H1 (cell line): ENCODE data around the gene FAM228B. TPM values are rescaled to one million over a fixed set of nuclear protein-coding genes. Genes with fewer than 3 reads are reported as not detected.

Experiments used
- CTCF ChIA-PET: fragments of 300-600 bp; sonication (Branson Sonifier 250); formaldehyde crosslinking; loops from one replicate; lab custom pipeline; 2021; ENCODE audit not compliant: partially characterized antibody; lab: Charles Lee
- POLR2A ChIA-PET: fragments of 300-600 bp; sonication (Branson Sonifier 250); formaldehyde crosslinking; loops from one replicate; lab custom pipeline; 2021; ENCODE audit warnings: inconsistent platforms; ENCODE audit not compliant: partially characterized antibody; lab: Charles Lee
- DNase-seq, 2 experiments: peaks; one replicate each; pipeline versions ENCODE4 v3.0.0 to v3.0.0-alpha.2; 2010 to 2022; ENCODE audit warnings: low spot score in 2 of 2, low read depth in 1 of 2, mixed read lengths in 1 of 2
- FAIRE-seq: peaks from 2 replicates; lab custom pipeline; 2011; peaks lifted over from hg19 to GRCh38; lab: Jason Lieb, UNC
- H2AFZ ChIP-seq: 2 replicates; pipeline ENCODE4 v1.8.1; 2012; ENCODE audit warnings: low read length, inconsistent platforms
- H2AK5ac ChIP-seq: 2 replicates; pipeline ENCODE4 v1.6.1; 2013; ENCODE audit warnings: low read depth, low read length
- H2BK120ac ChIP-seq: replicated peaks from 2 replicates; pipeline ENCODE3; 2013; ENCODE audit warnings: low read depth, low read length, inconsistent platforms
- H2BK12ac ChIP-seq: 2 replicates; pipeline ENCODE4 v1.6.1; 2013; ENCODE audit warnings: low read depth, low read length
- H2BK15ac ChIP-seq: 2 replicates; pipeline ENCODE4 v1.6.1; 2013; ENCODE audit warnings: low read length
- H2BK20ac ChIP-seq: 2 replicates; pipeline ENCODE4 v1.6.1; 2013; ENCODE audit warnings: low read length
- H2BK5ac ChIP-seq: 2 replicates; pipeline ENCODE4 v1.6.1; 2013; ENCODE audit warnings: low read depth, low read length
- H3K14ac ChIP-seq: 2 replicates; pipeline ENCODE4 v1.6.1; 2013; ENCODE audit warnings: inconsistent platforms; ENCODE audit not compliant: insufficient read length
- H3K18ac ChIP-seq: 2 replicates; pipeline ENCODE4 v1.6.1; 2013; ENCODE audit warnings: low read length; ENCODE audit errors: extremely low read depth
- H3K23ac ChIP-seq: 2 replicates; pipeline ENCODE4 v1.6.1; 2013; ENCODE audit warnings: inconsistent platforms; ENCODE audit not compliant: insufficient read length
- H3K23me2 ChIP-seq: 2 replicates; pipeline ENCODE4 v1.6.1; 2013; ENCODE audit warnings: low read depth, low read length
- H3K27ac ChIP-seq: 2 replicates; pipeline ENCODE4 v1.6.1; 2011; ENCODE audit warnings: low read depth, low read length, inconsistent platforms
- H3K27me3 ChIP-seq, 4 experiments: replicated peaks in 1 of 4; 1 replicate in 1 of 4; 2 replicates in 3 of 4; pipeline versions ENCODE4 v1.6.1 to v1.8.1; 2011 to 2013; ENCODE audit warnings: low read length in 3 of 4, mild to moderate bottlenecking in 3 of 4, inconsistent platforms in 2 of 4, mixed read lengths in 2 of 4, moderate library complexity in 1 of 4; ENCODE audit not compliant: control insufficient read depth in 3 of 4, insufficient read depth in 3 of 4; ENCODE audit errors: extremely low read depth in 1 of 4
- H3K36me3 ChIP-seq, 4 experiments: 2 replicates each; pipeline versions ENCODE4 v1.6.1 to v1.8.1; 2011 to 2013; ENCODE audit warnings: mild to moderate bottlenecking in 4 of 4, low read length in 3 of 4, moderate library complexity in 2 of 4, control low read depth in 1 of 4, inconsistent platforms in 1 of 4; ENCODE audit not compliant: insufficient read depth in 4 of 4, control insufficient read depth in 2 of 4
- H3K4ac ChIP-seq: replicated peaks from 2 replicates; pipeline ENCODE3; 2013; ENCODE audit warnings: low read length, low read depth, mixed read lengths, inconsistent platforms; ENCODE audit not compliant: insufficient read length
- H3K4me1 ChIP-seq, 4 experiments: replicated peaks in 1 of 4; 1 replicate in 1 of 4; 2 replicates in 3 of 4; pipeline versions ENCODE4 v1.6.1 to v1.8.1; 2011 to 2013; ENCODE audit warnings: low read length in 3 of 4, inconsistent platforms in 2 of 4, mixed read lengths in 1 of 4; ENCODE audit not compliant: insufficient read depth in 4 of 4, control insufficient read depth in 3 of 4
- H3K4me2 ChIP-seq, 2 experiments: 2 replicates each; pipeline versions ENCODE4 v1.6.1 to v1.8.1; 2011 to 2013; ENCODE audit warnings: low read depth in 2 of 2, low read length in 2 of 2, control low read depth in 1 of 2, inconsistent platforms in 1 of 2, mild to moderate bottlenecking in 1 of 2; ENCODE audit not compliant: insufficient read depth in 1 of 2
- H3K4me3 ChIP-seq, 4 experiments: fragments of 200-600, 300-600 bp in 1 of 4; sonication (generic), shearing (Covaris generic), sonication (Bioruptor Twin) in 1 of 4; 2 replicates each; pipeline versions ENCODE4 v1.5.1 to v1.8.1; 2011 to 2016; ENCODE audit warnings: low read length in 4 of 4, low read depth in 3 of 4, control low read depth in 2 of 4, inconsistent platforms in 2 of 4, mild to moderate bottlenecking in 2 of 4, mixed read lengths in 1 of 4, moderate library complexity in 1 of 4; ENCODE audit not compliant: insufficient read depth in 2 of 4; ENCODE audit errors: extremely low read depth in 1 of 4
- H3K56ac ChIP-seq: replicated peaks from 2 replicates; pipeline ENCODE3; 2013; ENCODE audit warnings: low read depth, mild to moderate bottlenecking, mixed read lengths, low read length, inconsistent platforms; ENCODE audit not compliant: insufficient read length
- H3K79me1 ChIP-seq: 2 replicates; pipeline ENCODE4 v1.6.1; 2013; ENCODE audit warnings: low read depth, low read length, control low read depth
- H3K79me2 ChIP-seq, 2 experiments: 2 replicates each; pipeline versions ENCODE4 v1.6.1 to v1.8.1; 2012 to 2013; ENCODE audit warnings: low read length in 2 of 2, mild to moderate bottlenecking in 2 of 2, inconsistent platforms in 1 of 2; ENCODE audit not compliant: insufficient read depth in 2 of 2, control insufficient read depth in 1 of 2
- H3K9ac ChIP-seq, 4 experiments: replicated peaks in 1 of 4; 1 replicate in 1 of 4; 2 replicates in 3 of 4; pipeline versions ENCODE4 v1.6.1 to v1.8.1; 2011 to 2013; ENCODE audit warnings: low read depth in 3 of 4, low read length in 3 of 4, control low read depth in 2 of 4, mild to moderate bottlenecking in 2 of 4, moderate library complexity in 2 of 4, inconsistent platforms in 1 of 4; ENCODE audit errors: extremely low read depth in 1 of 4
- H3K9me3 ChIP-seq, 2 experiments: 2 replicates each; pipeline versions ENCODE4 v1.6.1 to v1.8.1; 2012 to 2013; ENCODE audit warnings: mild to moderate bottlenecking in 2 of 2, moderate library complexity in 2 of 2, control low read depth in 1 of 2, inconsistent platforms in 1 of 2, low read depth in 1 of 2, low read length in 1 of 2, mixed read lengths in 1 of 2; ENCODE audit not compliant: insufficient read depth in 2 of 2
- H4K20me1 ChIP-seq, 2 experiments: replicated peaks in 1 of 2; 2 replicates each; pipeline versions ENCODE3 to v1.8.1; 2011 to 2013; ENCODE audit warnings: inconsistent platforms in 2 of 2, low read length in 2 of 2, mild to moderate bottlenecking in 1 of 2; ENCODE audit not compliant: insufficient read depth in 2 of 2, control insufficient read depth in 1 of 2
- H4K5ac ChIP-seq: 2 replicates; pipeline ENCODE4 v1.6.1; 2013; ENCODE audit warnings: low read length, low read depth, mixed read lengths, inconsistent platforms; ENCODE audit not compliant: insufficient read length
- H4K8ac ChIP-seq: 2 replicates; pipeline ENCODE4 v1.8.0; 2013; ENCODE audit warnings: mild to moderate bottlenecking, moderate library complexity, low read length, inconsistent platforms; ENCODE audit not compliant: insufficient read depth; ENCODE audit errors: extremely low read depth
- H4K91ac ChIP-seq: replicated peaks from 2 replicates; pipeline ENCODE3; 2013; ENCODE audit warnings: low read length, mixed read lengths, inconsistent platforms; ENCODE audit not compliant: insufficient read length
- BRCA1 ChIP-seq: IDR thresholded peaks from 2 replicates; pipeline ENCODE4 v1.6.1; 2012; ENCODE audit warnings: low read depth, low read length, improper control_type of control experiment
- CBX5 ChIP-seq: fragments of 300-800, 300-1000 bp; sonication (generic); IDR thresholded peaks from 2 replicates; pipeline ENCODE4 v1.7.1; 2016; ENCODE audit warnings: antibody characterized with exemption, low read length, low read depth
- FOSL1 ChIP-seq: IDR thresholded peaks from 2 replicates; pipeline ENCODE4 v1.6.1; 2011; ENCODE audit warnings: mild to moderate bottlenecking, low read depth, low read length, moderate library complexity; ENCODE audit not compliant: insufficient read depth
- SIX5 ChIP-seq: IDR thresholded peaks from 2 replicates; pipeline ENCODE4 v1.6.1; 2011; ENCODE audit warnings: mild to moderate bottlenecking, low read depth, low read length
- TAF1 ChIP-seq: IDR thresholded peaks from 2 replicates; pipeline ENCODE4 v1.6.1; 2011; ENCODE audit warnings: mild to moderate bottlenecking, low read depth, low read length
- WGBS, 2 experiments: shearing (Covaris generic) in 1 of 2; methylation state at CpG; one replicate each; pipeline versions ENCODE4 v1.1.6 to v1.1.7; 2013 to 2015; ENCODE audit warnings: low lambda C conversion rate in 2 of 2, mixed read lengths in 2 of 2, inconsistent platforms in 1 of 2, low coverage in 1 of 2, missing lambda C conversion rate in 1 of 2; ENCODE audit not compliant: insufficient replicate concordance in 2 of 2, insufficient coverage in 1 of 2, insufficient read length in 1 of 2; ENCODE audit errors: extremely low coverage in 1 of 2, missing lambda C conversion rate in 1 of 2; 5-methylcytosine and 5-hydroxymethylcytosine counted together
- polyA plus RNA-seq, 7 experiments: library from polyadenylated mRNA; depleted of rRNA in 3 of 7; stranded (reverse) in 5 of 7; unstranded in 2 of 7; fragments of >200 nt in 5 of 7; fragments of 200-250 nt in 2 of 7; gene quantifications; 1 replicate in 5 of 7; 2 replicates in 1 of 7; 4 replicates in 1 of 7; pipeline versions ENCODE4 v1.2.1 to v1.2.3, GENCODE V29; 2011 to 2013; ENCODE audit warnings: missing spikeins in 2 of 7, mixed read lengths in 2 of 7
- total RNA-seq: library from RNA; stranded (reverse); fragmentation: NEBNext Ultra II Directional; extraction: Animal tissue kit (Norgen Biotek cat#: 25700); gene quantifications from 2 replicates; pipeline ENCODE4 v1.2.1, GENCODE V29; 2021
- TF ChIP-seq, protein P1 (sequence below), 3 experiments: IDR thresholded peaks; 1 replicate in 2 of 3; 2 replicates in 1 of 3; pipeline versions ENCODE4 v1.5.1 to v1.6.1; 2011; ENCODE audit warnings: low read length in 3 of 3, mild to moderate bottlenecking in 3 of 3, inconsistent platforms in 2 of 3, low read depth in 1 of 3, moderate library complexity in 1 of 3; ENCODE audit not compliant: insufficient read depth in 1 of 3; ENCODE audit errors: control extremely low read depth in 1 of 3
- TF ChIP-seq, protein P2 (sequence below): IDR thresholded peaks from 2 replicates; pipeline ENCODE4 v1.6.1; 2012; ENCODE audit warnings: inconsistent platforms

Gene FAM228B
- total and polyA plus RNA-seq, 2 of the 8 experiments (the other 6 are each of a cell fraction or from before 2014, with no cell fraction given) = 1.4 to 3.2 TPM

DNA sequence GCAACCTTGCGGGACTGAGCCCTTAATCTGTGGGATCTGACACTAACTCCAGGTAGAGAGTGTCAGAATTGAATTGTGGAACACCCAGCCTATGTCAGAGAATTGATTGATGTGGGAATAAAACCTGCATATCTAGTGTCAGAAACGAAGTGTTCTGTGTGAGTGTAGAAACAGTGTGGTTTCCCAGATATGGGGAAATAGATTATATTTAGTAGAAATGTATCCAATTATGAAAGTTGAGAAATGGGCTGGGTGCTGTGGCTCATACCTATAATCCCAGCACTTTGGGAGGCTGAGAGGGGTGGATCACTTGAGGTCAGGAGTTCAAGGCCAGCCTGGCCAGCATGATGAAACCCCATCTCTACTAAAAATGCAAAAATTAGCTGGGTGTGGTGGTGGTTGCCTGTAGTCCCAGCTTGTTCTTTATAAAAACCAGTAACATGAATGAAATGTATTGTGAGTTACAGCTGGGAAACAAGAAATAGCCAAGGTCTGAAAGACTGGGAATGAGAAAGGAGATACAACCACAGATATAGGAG is 34.4 kb upstream of the FAM228B start:
- ChIA-PET POLR2A (interaction anchor here (0.6 kb wide), 1 partner anchor 209 kb away, joined by 3 read pairs; no protein-coding TSS in a partner anchor), CTCF (interaction anchor here (3.3 kb wide), 1 partner anchor 25 kb away, joined by 8 read pairs; no protein-coding TSS in a partner anchor)
- Histone ChIP-seq H4K91ac (no peak overlapping the region), H3K23ac (no peak overlapping the region), H3K9me3 (no peaks in the 10 kb centered on the region), H2AFZ (no peak overlapping the region), H3K18ac (no peak overlapping the region), H3K23me2 (peaks cover 8% of the 10 kb centered on the region), H2BK5ac (no peak overlapping the region), H2BK120ac (no peak overlapping the region), H3K14ac (no peak overlapping the region), H4K5ac (no peak overlapping the region), H4K8ac (no peak overlapping the region), H3K4me1 (peaks cover 2 to 6% (median 6%) of the 10 kb centered on the region in 4 experiments; a peak in 6 of 7 replicates), H3K9ac (no peak overlapping the region), H3K4me3 (no peak overlapping the region), H3K4me2 (no peak overlapping the region), H2BK12ac (no peak overlapping the region), H2BK15ac (no peak overlapping the region), H4K20me1 (no peaks in the 10 kb centered on the region), H3K36me3 (no peaks in the 10 kb centered on the region), H3K27ac (no peak overlapping the region), H3K27me3 (no peaks in the 10 kb centered on the region), H3K79me1 (no peaks in the 10 kb centered on the region), H2AK5ac (no peak overlapping the region), H3K56ac (no peak overlapping the region), H3K79me2 (no peaks in the 10 kb centered on the region), H2BK20ac (no peak overlapping the region), H3K4ac (no peak overlapping the region)
- TF ChIP-seq FOSL1 (no peak), CBX5 (no peak), BRCA1 (no peak), SIX5 (no peak), TAF1 (no peak)
- TF ChIP-seq, protein P1, sequence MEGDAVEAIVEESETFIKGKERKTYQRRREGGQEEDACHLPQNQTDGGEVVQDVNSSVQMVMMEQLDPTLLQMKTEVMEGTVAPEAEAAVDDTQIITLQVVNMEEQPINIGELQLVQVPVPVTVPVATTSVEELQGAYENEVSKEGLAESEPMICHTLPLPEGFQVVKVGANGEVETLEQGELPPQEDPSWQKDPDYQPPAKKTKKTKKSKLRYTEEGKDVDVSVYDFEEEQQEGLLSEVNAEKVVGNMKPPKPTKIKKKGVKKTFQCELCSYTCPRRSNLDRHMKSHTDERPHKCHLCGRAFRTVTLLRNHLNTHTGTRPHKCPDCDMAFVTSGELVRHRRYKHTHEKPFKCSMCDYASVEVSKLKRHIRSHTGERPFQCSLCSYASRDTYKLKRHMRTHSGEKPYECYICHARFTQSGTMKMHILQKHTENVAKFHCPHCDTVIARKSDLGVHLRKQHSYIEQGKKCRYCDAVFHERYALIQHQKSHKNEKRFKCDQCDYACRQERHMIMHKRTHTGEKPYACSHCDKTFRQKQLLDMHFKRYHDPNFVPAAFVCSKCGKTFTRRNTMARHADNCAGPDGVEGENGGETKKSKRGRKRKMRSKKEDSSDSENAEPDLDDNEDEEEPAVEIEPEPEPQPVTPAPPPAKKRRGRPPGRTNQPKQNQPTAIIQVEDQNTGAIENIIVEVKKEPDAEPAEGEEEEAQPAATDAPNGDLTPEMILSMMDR (IDR thresholded peaks at IDR 0.05; ENCODE audit: control extremely low read depth in 1 of 3, insufficient read depth in 1 of 3, low read depth in 1 of 3, low read length in 3 of 3) = no peak
- TF ChIP-seq, protein P2, sequence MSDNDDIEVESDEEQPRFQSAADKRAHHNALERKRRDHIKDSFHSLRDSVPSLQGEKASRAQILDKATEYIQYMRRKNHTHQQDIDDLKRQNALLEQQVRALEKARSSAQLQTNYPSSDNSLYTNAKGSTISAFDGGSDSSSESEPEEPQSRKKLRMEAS = no peak
- DNase-seq (no peak), FAIRE-seq (no peak)
- 62% methylated on average over 2 of the region's 2 CpGs; no CpG with 5 or more reads in 1 of the 2 experiments for WGBS, 2 experiments
